Upper lobe of left lung (tissue), 4 donors: ENCODE results near the gene DOCK8.
"Not testable (repeated sequence)": the region's sequence is repeated elsewhere in the genome, so short reads cannot be mapped to it uniquely, and the experiment has no call there.

Source experiments
- POLR2A ChIP-seq, 4 donors: fragments of 450-650 bp; IDR thresholded peaks; one replicate each; pipeline ENCODE4 v1.5.1; 2016 to 2017; ENCODE audit warnings: antibody characterized with exemption in 4 of 4, mild to moderate bottlenecking in 2 of 4
- POLR2AphosphoS5 ChIP-seq, 2 donors: sonication (generic); formaldehyde crosslinking; IDR thresholded peaks; one replicate each; pipeline ENCODE4 v1.5.1; 2017; ENCODE audit warnings: antibody characterized with exemption in 2 of 2
- TF ChIP-seq, protein P1 (sequence below), 6 experiments: fragments of 450-650 bp in 4 of 6; fragments of 200-600 bp in 2 of 6; sonication (generic) in 2 of 6; IDR thresholded peaks; one replicate each; pipeline ENCODE4 v1.5.1; 2016 to 2019; ENCODE audit warnings: antibody characterized with exemption in 6 of 6

DNA sequence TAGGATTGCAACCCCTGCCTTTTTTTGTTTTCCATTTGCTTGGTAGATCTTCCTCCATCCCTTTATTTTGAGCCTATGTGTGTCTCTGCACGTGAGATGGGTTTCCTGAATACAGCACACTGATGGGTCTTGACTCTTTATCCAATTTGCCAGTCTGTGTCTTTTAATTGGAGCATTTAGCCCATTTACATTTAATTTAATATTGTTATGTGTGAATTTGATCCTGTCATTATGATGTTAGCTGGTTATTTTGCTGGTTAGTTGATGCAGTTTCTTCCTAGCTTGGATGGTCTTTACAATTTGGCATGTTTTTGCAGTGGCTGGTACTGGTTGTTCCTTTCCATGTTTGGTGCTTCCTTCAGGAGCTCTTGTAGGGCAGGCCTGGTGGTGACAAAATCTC lies 19.0 kb downstream of the DOCK8 start:
- TF ChIP-seq, protein P1, sequence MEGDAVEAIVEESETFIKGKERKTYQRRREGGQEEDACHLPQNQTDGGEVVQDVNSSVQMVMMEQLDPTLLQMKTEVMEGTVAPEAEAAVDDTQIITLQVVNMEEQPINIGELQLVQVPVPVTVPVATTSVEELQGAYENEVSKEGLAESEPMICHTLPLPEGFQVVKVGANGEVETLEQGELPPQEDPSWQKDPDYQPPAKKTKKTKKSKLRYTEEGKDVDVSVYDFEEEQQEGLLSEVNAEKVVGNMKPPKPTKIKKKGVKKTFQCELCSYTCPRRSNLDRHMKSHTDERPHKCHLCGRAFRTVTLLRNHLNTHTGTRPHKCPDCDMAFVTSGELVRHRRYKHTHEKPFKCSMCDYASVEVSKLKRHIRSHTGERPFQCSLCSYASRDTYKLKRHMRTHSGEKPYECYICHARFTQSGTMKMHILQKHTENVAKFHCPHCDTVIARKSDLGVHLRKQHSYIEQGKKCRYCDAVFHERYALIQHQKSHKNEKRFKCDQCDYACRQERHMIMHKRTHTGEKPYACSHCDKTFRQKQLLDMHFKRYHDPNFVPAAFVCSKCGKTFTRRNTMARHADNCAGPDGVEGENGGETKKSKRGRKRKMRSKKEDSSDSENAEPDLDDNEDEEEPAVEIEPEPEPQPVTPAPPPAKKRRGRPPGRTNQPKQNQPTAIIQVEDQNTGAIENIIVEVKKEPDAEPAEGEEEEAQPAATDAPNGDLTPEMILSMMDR (IDR thresholded peaks at IDR 0.05) = not testable (repeated sequence)
- not testable (repeated sequence) for TF ChIP-seq POLR2A, POLR2AphosphoS5 (IDR thresholded peaks at IDR 0.05)
